ENCODE data around the gene GSG1L2. TPM values are rescaled to one million over a fixed set of nuclear protein-coding genes. Genes with fewer than 3 reads are reported as not detected.

GSG1L2 gene
- total RNA-seq, 2 experiments from 2014 or later = not detected

DNA sequence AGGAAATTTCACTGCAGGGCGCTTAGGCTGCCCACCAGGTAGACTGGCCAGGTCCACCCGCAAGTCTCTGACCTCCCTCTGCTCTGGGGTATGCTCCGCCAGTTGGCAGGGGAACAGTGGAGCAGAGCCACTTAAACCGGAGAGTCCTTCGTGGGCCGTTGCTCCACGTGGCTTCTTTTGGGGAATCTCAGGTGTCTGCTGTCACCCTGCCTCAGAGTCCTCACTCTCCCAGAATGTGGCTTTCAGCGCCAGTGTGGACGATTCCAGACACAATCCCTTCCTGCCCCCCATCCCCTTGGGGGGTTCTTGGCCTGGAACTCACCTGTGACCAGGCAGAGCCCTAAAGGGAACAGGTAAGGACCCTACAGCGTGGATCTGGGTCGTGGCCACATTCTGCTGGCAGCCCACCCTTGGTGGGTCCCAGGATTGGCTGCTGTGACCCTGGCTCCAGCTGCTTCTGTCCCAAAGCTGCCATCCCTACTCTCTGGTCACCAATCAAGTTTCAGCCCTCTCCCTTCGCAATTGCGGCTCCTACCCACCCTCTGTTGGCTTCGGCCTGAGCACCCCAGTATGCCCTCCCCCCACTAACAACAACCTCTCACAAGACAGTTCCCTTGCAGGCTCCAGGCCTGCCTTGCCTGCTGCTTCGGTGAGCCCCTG is 52.7 kb downstream of the GSG1L2 start:
- ChIA-PET POLR2A (no interaction called here), CTCF (interaction anchor here (0.7 to 1.9 kb wide), 12 partner anchors 10 to 193 kb away, joined by 3 to 22 read pairs (median 4); partner anchors contain the start of genes CFAP52, DHRS7C and STX8)
- DNase-seq = no peak
- Mint-ChIP-seq H3K36me3 (no peaks in the 10 kb centered on the region), H3K9me3 (no peaks in the 10 kb centered on the region), H3K27me3 (peaks cover 11% of the 10 kb centered on the region), H3K4me1 (ENCODE audit: low read depth) (no peaks in the 10 kb centered on the region), H3K4me3 (no peak overlapping the region), H3K27ac (no peak overlapping the region)
- intact Hi-C loops (cut with micrococcal nuclease) = no loop called here

DNA sequence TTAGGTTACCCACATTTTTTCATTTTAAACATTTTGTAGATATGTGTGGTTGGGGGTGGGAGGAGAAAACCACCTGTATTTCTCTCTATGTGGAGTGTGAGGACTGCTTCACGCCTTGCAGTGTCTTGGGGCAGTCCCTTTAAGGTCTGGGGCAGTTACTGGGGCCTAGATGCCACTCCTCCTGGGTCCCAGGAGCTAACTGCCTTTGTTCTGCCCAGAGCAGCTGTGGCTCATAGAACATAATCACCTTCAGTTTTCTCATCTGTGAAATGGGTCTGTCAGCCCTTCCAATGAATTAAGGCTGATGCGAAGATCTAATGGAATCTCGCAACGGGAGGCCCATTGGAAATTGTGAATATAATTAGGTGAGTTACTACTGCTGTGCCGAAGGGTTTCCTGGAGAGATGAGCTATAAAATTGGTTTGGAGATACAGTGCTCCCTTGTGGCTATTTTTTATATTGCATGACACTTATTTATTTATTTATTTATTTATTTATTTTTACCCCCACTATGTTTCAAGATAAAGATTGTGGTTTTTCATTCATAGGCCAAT is 53.4 kb downstream of the GSG1L2 start:
- Mint-ChIP-seq H3K27me3 (peaks cover 10% of the 10 kb centered on the region), H3K36me3 (no peaks in the 10 kb centered on the region), H3K27ac (no peak overlapping the region), H3K4me1 (ENCODE audit: low read depth) (no peaks in the 10 kb centered on the region), H3K9me3 (no peaks in the 10 kb centered on the region), H3K4me3 (no peak overlapping the region)
- DNase-seq = no peak
- POLR2A ChIA-PET = no interaction called here
- intact Hi-C loops (cut with micrococcal nuclease) = loop anchor here (1.0 kb wide), 1 partner anchor 39 kb away; no protein-coding TSS in a partner anchor
- CTCF ChIA-PET = interaction anchor here (0.7 to 1.9 kb wide), 13 partner anchors 9 to 192 kb away, joined by 3 to 22 read pairs (median 4); partner anchors contain the start of genes CFAP52, DHRS7C and STX8

DNA sequence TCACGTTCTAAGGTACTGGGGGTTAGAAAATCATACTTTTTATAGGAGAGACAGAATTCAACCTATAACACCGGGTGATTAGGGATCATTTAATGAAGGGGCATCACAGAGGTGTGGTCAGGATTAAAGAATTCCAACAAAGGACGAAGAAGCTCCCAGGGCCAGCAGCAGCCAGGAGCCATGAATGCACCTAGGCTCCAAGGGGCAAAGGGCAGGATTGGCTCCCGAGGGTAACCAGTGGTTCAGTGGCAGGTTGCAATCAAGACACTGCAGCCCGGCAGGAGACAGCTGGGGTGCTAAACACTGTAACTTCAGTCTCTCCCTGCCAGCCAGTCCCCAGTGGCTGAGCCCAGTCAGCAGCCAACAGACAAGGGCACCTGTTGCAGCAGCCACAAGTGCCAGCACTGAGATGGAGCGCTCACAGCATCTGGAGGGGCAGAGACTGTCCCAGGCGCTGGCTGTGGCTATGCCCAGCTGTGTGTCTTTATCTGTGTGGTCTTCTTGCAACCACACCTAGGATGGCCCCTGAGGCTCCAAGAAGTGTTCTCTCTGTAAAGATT is 54.4 kb downstream of the GSG1L2 start:
- Mint-ChIP-seq H3K36me3 (no peaks in the 10 kb centered on the region), H3K27me3 (peaks cover 10% of the 10 kb centered on the region), H3K4me3 (no peak overlapping the region), H3K27ac (no peak overlapping the region), H3K4me1 (ENCODE audit: low read depth) (no peaks in the 10 kb centered on the region), H3K9me3 (no peaks in the 10 kb centered on the region)
- DNase-seq = no peak
- intact Hi-C loops (cut with micrococcal nuclease) = no loop called here
- POLR2A ChIA-PET = no interaction called here
- CTCF ChIA-PET = no interaction called here

DNA sequence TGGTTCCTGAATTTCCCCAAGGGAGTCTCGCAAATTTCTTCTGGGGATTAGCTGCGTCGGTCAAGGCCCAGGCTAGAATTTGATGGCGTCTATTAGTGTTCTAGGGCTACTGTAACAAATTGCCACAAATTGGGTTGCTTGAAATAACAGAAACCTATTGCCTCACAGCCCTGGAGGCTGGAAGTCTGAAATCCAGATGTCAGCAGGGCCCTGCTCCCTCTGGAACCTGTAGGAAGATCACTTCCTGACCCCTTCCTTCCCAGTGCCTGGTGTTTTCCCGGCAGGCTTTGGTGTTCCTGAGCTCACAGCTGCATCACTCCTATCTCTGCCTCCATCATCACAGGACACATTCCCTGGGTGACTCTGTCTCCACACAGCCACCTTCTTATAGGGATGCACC is 54.9 kb downstream of the GSG1L2 start:
- Mint-ChIP-seq H3K4me1 (ENCODE audit: low read depth) (no peaks in the 10 kb centered on the region), H3K4me3 (no peak overlapping the region), H3K27me3 (peaks cover 10% of the 10 kb centered on the region), H3K27ac (no peak overlapping the region), H3K9me3 (no peaks in the 10 kb centered on the region), H3K36me3 (no peaks in the 10 kb centered on the region)
- no peak for DNase-seq
- intact Hi-C loops (cut with micrococcal nuclease) = no loop called here
- CTCF ChIA-PET = interaction anchor here (1.7 kb wide), 1 partner anchor 189 kb away, joined by 4 read pairs; no protein-coding TSS in a partner anchor
- POLR2A ChIA-PET = no interaction called here

DNA sequence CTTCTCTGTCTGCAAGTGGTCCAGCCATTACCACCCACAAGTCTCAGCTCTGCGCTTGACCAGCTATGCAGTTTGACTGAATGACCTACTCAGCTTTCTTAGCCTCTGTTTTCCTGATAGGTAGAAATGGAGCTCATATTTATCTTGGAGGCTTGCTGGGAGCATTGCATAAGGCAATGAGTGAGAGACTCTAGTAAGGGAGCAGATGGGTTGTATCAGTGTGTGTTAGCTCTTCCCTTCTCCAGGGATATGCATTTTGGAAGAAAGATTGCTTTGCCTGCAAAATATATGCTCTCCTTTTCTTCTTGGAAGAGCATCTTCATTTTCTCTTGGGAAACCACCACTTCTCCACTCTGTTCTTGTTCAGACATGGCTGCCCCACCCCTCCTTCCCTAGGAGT is 56.6 kb downstream of the GSG1L2 start:
- ChIA-PET CTCF (interaction anchor here (1.7 kb wide), 1 partner anchor 188 kb away, joined by 4 read pairs; no protein-coding TSS in a partner anchor), POLR2A (no interaction called here)
- no peaks in the 10 kb centered on the region for H3K9me3 Mint-ChIP-seq
- intact Hi-C loops (cut with micrococcal nuclease) = no loop called here
- H3K4me3 Mint-ChIP-seq = no peak overlapping the region
- peaks cover 15% of the 10 kb centered on the region for H3K27me3 Mint-ChIP-seq
- no peaks in the 10 kb centered on the region for H3K4me1 Mint-ChIP-seq (ENCODE audit: low read depth)
- H3K36me3 Mint-ChIP-seq = no peaks in the 10 kb centered on the region
- no peak overlapping the region for H3K27ac Mint-ChIP-seq
- no peak for DNase-seq

DNA sequence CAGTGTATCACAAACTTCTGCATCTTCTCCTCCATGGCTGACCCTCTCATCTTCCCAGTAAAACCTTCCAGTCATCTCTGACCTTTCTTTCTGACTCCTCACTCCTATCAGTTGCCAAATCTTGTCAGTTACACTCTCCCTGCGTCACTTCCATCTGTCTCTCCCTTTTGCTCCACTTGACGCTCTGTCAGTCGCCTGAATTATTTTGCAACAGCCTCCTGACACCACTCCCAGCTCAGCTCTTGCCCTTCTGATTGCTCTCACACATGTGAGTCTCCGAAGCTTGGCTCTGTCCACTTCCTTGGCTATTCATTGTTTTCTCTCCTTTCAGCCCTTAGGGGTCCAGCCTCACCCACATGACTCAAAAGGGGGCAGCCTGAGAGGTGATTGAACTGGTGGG is 58.2 kb downstream of the GSG1L2 start:
- Mint-ChIP-seq H3K36me3 (no peaks in the 10 kb centered on the region), H3K9me3 (no peaks in the 10 kb centered on the region), H3K27me3 (peaks cover 17% of the 10 kb centered on the region), H3K4me3 (no peak overlapping the region), H3K4me1 (ENCODE audit: low read depth) (no peaks in the 10 kb centered on the region), H3K27ac (no peak overlapping the region)
- ChIA-PET POLR2A (no interaction called here), CTCF (no interaction called here)
- intact Hi-C loops (cut with micrococcal nuclease) = no loop called here
- DNase-seq = no peak

DNA sequence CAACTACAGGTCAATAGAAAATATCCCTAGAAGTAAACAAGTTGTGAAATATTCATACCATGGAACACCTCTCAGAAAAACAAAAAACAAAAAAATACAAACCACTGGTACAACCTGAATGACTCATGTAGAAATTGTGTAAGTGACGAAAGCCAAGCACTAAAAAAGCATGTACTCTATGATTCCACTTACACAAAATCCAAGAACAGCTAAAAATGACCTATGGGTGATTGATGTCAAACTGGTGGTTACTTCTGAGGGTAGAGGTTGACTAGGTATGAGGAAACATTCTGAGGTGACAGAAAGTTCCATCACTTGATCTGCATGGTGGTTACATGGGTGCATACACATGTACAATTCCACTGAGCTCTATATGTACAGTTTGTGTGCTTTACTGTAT is 61.6 kb downstream of the GSG1L2 start:
- Mint-ChIP-seq H3K27me3 (peaks cover 20% of the 10 kb centered on the region), H3K4me3 (no peak overlapping the region)
- POLR2A ChIA-PET = no interaction called here

DNA sequence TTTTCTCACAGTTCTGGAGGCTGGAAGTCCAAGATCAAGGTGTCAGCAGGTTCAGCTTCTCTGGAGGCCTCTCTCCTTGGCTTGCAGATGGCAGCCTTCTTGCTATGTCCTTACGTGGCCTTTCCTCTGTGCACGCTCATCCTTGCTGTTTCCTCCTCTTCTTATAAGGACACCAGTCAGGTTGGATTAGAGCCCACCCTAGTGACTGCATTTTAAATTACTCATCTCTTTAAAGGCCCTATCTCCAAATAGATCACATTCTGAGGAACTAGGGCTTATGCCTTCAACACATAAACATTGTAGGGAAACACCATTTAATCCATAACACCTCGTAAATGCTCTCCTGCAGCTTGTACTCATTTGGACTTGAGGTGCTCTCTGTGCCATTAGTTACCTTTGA is 66.8 kb downstream of the GSG1L2 start:
- Mint-ChIP-seq H3K4me3 (no peak overlapping the region), H3K27me3 (peaks cover 25% of the 10 kb centered on the region), H3K27ac (no peak overlapping the region), H3K4me1 (ENCODE audit: low read depth) (no peaks in the 10 kb centered on the region), H3K36me3 (no peaks in the 10 kb centered on the region), H3K9me3 (no peaks in the 10 kb centered on the region)
- intact Hi-C loops (cut with micrococcal nuclease) = no loop called here
- POLR2A ChIA-PET = no interaction called here
- no peak for DNase-seq
- CTCF ChIA-PET = interaction anchor here (1.0 kb wide), 1 partner anchor 13 kb away, joined by 3 read pairs; no protein-coding TSS in a partner anchor

More for the DNA sequence above, 61.6 kb downstream of the GSG1L2 start:
- H3K27ac Mint-ChIP-seq = no peak overlapping the region
- no peak for DNase-seq
- H3K9me3 Mint-ChIP-seq = no peaks in the 10 kb centered on the region
- intact Hi-C loops (cut with micrococcal nuclease) = no loop called here
- CTCF ChIA-PET = interaction anchor here (1.5 kb wide), 1 partner anchor 32 kb away, joined by 9 read pairs; no protein-coding TSS in a partner anchor
- H3K36me3 Mint-ChIP-seq = no peaks in the 10 kb centered on the region
- no peaks in the 10 kb centered on the region for H3K4me1 Mint-ChIP-seq (ENCODE audit: low read depth)

Other genes with a start within 250 kb of the GSG1L2 start
- gene STX8, start 246.3 kb downstream of the GSG1L2 start, total RNA-seq = 10 to 100 TPM; 75.2 to 75.8 TPM
- not detected for gene CFAP52, start 245.4 kb downstream of the GSG1L2 start, total RNA-seq
- under 1 TPM; 0.34 to 0.50 TPM for gene USP43, start 176.6 kb downstream of the GSG1L2 start, total RNA-seq
- not detected for gene DHRS7C, start 30.5 kb downstream of the GSG1L2 start, total RNA-seq
- not detected for gene GLP2R, start 3.8 kb upstream of the GSG1L2 start, total RNA-seq
- not detected for gene RCVRN, start 83.2 kb upstream of the GSG1L2 start, total RNA-seq